Urinary bladder (tissue), 4 donors: ENCODE results near the gene LRRC3. TPM values are rescaled to one million over a fixed set of nuclear protein-coding genes. Genes with fewer than 3 reads are reported as not detected.

Experiments
- DNase-seq: peaks from one replicate; pipeline ENCODE4 v3.0.0-alpha.2; 2015; ENCODE audit errors: extremely low spot score
- H3K27ac ChIP-seq: one replicate; pipeline ENCODE4 v1.5.1; 2013; ENCODE audit warnings: low read depth, mild to moderate bottlenecking, moderate library complexity
- H3K36me3 ChIP-seq: one replicate; pipeline ENCODE4 v1.6.1; 2013; ENCODE audit warnings: mild to moderate bottlenecking, moderate library complexity; ENCODE audit not compliant: insufficient read depth
- H3K4me1 ChIP-seq: one replicate; pipeline ENCODE4 v1.6.1; 2013; ENCODE audit warnings: mild to moderate bottlenecking, moderate library complexity; ENCODE audit not compliant: insufficient read depth
- H3K4me3 ChIP-seq: one replicate; pipeline ENCODE4 v1.5.1; 2013; ENCODE audit warnings: low read depth, low read length
- WGBS: extraction: QIAGEN DNeasy Blood & Tissue Kit; methylation state at CpG from one replicate; pipeline ENCODE4 v1.1.7; 2013; 5-methylcytosine and 5-hydroxymethylcytosine counted together
- polyA plus RNA-seq: library from polyadenylated mRNA; stranded (reverse); fragments of 200-250 nt; gene quantifications from one replicate; pipeline ENCODE4 v1.2.3, GENCODE V29; 2013
- total RNA-seq: library from RNA; depleted of rRNA; stranded (reverse); fragments of >200 nt; gene quantifications from one replicate; pipeline ENCODE4 v1.2.3, GENCODE V29; 2014
- donor health status: healthy with polysubstance abuse.
- donor health status: healthy.

LRRC3 gene
- total and polyA plus RNA-seq, 2 donors = 1.5 to 4.1 TPM

- DNase-seq = no peak
- H3K4me1 ChIP-seq = no peaks in the 10 kb centered on the region
- no peaks in the 10 kb centered on the region for H3K36me3 ChIP-seq
- no peak overlapping the region for H3K4me3 ChIP-seq
- 59% methylated on average over 3 of the region's 3 CpGs for WGBS
- H3K27ac ChIP-seq = no peak overlapping the region
Observed at GRCh38 chr21:44428281-44428960, 26.9 kb upstream of the LRRC3 start.

DNA sequence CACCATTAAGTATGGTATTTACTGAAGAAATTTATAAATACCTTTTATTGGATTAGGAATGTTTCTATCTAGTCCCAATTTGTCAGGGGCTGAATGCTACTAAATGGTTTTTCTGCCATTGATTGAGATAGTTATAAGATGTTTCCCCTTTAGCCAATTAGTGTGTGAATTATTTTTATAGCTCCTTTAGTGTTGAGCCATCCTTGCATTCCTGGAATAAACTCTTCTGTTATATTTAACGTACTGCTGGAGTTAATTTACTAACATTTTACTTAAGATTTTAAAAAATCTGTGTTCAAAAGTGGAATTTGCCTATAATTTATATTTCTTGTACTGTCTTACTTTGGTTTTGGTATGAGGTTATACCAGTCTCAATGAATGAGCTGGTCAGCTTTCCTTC lies 25.4 kb upstream of the LRRC3 start:
- 74% methylated on average over 1 of the region's 1 CpG for WGBS
- no peak overlapping the region for H3K4me3 ChIP-seq
- H3K36me3 ChIP-seq = no peaks in the 10 kb centered on the region
- no peak for DNase-seq
- no peak overlapping the region for H3K27ac ChIP-seq
- no peaks in the 10 kb centered on the region for H3K4me1 ChIP-seq

- 82% methylated on average over 4 of the region's 4 CpGs for WGBS
Observed at GRCh38 chr21:44431300-44431699, 24.0 kb upstream of the LRRC3 start.

DNA sequence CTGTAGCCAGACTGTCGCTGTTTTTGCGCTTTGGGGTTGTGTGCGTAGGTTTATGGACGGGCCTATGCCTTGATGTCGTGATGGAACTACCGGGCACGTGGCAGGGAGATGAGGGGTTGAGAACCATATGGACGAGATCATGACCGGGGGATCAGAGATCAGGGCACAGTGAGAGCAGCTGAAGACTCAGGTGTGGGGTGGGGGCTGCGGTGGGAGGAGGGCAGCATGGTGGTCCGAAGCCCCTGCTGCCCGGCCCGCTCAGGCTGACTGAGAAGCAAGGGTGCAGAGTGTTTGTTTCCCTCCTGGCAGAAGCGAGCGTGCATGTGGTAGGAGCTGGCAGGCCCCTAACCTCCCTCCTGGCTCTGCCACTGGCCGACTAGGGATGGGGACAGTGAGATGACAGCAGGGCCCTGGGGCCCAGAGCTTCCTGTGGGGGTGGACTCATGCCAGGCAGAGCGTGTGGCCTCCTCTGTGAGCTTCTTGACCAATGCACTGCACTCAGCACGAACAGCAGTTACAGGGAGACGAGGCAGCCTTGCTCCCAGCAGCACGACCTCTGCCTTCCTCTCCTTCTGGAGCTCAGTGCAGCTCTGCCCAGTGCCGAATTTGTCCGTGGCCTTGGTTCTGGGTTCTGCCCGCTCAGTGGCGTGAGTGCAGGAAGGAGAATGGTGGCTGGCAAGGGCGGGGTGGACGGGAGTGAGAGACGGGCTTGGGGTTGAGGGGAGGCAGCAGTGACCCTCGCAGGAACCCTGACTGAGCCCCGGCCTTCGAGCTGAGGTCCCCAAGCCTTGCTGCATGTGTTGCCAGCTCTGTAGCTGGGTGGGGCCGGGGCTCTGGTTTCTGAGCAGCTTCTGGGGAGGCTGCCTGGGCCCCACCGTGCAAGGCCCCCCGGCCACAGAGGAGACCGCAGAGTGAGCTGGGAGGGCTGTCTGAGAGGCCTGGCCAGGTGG lies 22.2 kb upstream of the LRRC3 start:
- no peak for DNase-seq
- WGBS = 84% methylated on average over 34 of the region's 34 CpGs

More at GRCh38 chr21:44431300-44431699, 24.0 kb upstream of the LRRC3 start:
- H3K36me3 ChIP-seq = no peaks in the 10 kb centered on the region
- DNase-seq = no peak
- H3K4me1 ChIP-seq = no peaks in the 10 kb centered on the region
- no peak overlapping the region for H3K27ac ChIP-seq
- no peak overlapping the region for H3K4me3 ChIP-seq

DNA sequence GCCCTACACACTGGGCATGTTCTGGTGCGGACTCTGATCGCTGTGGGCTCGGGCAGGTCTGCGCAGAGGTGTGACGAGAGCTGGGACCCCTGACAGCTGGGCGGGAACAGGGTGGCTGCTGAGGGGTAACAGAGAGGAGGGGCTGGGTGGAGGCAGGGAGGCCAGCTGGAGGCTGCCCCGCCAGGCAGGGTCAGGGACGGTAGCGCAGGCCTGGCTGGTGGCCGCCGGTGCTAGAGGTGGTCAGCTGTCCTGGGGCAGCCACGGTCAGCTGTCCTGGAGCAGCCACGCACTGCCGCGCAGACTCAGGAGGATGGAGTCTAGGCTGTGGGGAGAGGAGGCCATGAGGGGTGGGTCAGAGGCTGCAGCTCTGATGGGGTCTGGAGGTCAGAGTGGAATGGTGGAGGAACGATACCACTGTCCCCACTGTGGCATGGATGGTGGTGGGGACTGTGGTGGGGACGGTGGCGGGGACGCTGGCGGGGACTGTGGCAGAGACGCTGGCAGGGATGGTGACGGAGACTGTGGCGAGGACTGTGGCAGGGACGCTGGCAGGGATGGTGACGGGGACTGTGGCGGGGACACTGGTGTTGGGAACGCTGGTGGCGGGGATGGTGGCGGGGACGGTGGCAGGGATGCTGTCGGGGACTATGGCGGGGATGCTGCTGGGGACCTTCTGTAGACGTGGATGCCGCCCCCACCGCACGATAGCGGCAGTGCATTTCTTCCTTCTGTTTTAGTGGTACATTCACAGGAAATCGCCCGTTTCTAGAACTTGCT lies 21.3 kb upstream of the LRRC3 start:
- Histone ChIP-seq H3K4me1 (no peaks in the 10 kb centered on the region), H3K36me3 (no peaks in the 10 kb centered on the region), H3K4me3 (no peak overlapping the region), H3K27ac (no peak overlapping the region)
- DNase-seq = no peak
- 92% methylated on average over 39 of the region's 39 CpGs for WGBS

More for the DNA sequence above, 22.2 kb upstream of the LRRC3 start:
- H3K27ac ChIP-seq = no peak overlapping the region
- no peaks in the 10 kb centered on the region for H3K36me3 ChIP-seq
- no peak overlapping the region for H3K4me3 ChIP-seq
- H3K4me1 ChIP-seq = no peaks in the 10 kb centered on the region

- WGBS = 66% methylated on average over 13 of the region's 13 CpGs
- Histone ChIP-seq H3K36me3 (no peaks in the 10 kb centered on the region), H3K4me1 (no peaks in the 10 kb centered on the region), H3K4me3 (no peak overlapping the region), H3K27ac (no peak overlapping the region)
- DNase-seq = no peak
Observed at GRCh38 chr21:44434568-44434925, 20.8 kb upstream of the LRRC3 start.

DNA sequence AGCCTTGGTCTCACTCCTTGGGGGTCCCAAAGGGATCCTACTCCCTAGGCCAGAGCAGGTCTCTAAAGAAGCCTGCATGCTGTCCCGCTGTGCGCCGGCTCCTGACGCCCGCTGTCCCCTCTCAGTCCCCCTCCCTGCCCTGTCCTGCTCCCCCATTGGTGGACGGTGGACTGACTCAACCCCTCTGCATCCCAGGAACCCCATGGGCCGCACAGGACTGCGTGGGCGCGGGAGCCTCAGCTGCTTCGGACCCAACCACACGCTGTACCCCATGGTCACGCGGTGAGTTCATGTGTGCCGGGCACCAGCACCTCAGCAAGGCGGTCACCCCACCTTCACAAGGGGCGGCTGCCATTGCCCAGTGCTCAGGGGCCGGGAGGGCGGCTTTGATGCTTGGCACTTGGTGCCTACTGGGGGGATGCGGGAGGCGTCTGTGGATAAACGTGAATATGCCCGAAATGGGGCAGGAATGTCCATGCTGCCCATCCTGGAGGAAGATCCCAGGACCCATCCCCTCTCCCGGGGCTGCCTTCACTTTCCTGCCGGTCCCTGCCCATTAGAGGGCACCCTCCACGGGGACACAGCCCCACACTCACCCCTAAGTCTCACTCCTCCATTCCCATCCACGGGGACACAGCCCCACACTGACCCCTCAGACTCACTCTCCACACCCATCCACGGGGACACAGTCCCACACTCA lies 20.2 kb upstream of the LRRC3 start:
- WGBS = 85% methylated on average over 28 of the region's 28 CpGs
- Histone ChIP-seq H3K4me1 (no peaks in the 10 kb centered on the region), H3K36me3 (no peaks in the 10 kb centered on the region)

GRCh38 chr21:44436111-44436611 lies 19.1 kb upstream of the LRRC3 start:
- Histone ChIP-seq H3K36me3 (no peaks in the 10 kb centered on the region), H3K4me1 (no peaks in the 10 kb centered on the region), H3K4me3 (no peak overlapping the region), H3K27ac (no peak overlapping the region)
- 91% methylated on average over 13 of the region's 13 CpGs for WGBS
- no peak for DNase-seq

More for the DNA sequence above, 20.2 kb upstream of the LRRC3 start:
- H3K4me3 ChIP-seq = no peak overlapping the region
- H3K27ac ChIP-seq = no peak overlapping the region
- no peak for DNase-seq

- H3K4me3 ChIP-seq = no peak overlapping the region
- H3K27ac ChIP-seq = no peak overlapping the region
- 83% methylated on average over 18 of the region's 18 CpGs for WGBS
- DNase-seq = no peak
- H3K4me1 ChIP-seq = no peaks in the 10 kb centered on the region
- no peaks in the 10 kb centered on the region for H3K36me3 ChIP-seq
Observed at GRCh38 chr21:44436958-44437357, 18.4 kb upstream of the LRRC3 start.

DNA sequence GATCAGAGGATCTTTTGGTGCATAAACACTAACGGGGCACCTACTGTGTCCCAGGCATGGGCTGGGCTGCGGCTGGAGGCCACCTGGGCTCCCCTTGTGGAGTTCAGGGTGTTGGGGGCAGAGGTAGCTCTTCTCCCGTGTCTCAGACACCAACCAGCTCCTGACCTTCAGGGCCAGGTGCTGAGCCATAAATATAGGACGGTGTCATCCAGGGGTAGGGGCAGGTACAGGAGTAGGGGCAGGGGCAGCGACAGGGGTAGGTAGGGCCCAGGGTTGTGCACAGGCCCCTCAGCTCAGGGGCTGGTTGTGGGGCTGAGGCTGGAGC lies 18.0 kb upstream of the LRRC3 start:
- no peaks in the 10 kb centered on the region for H3K4me1 ChIP-seq
- DNase-seq = no peak
- WGBS = 87% methylated on average over 5 of the region's 5 CpGs
- H3K27ac ChIP-seq = no peak overlapping the region
- no peak overlapping the region for H3K4me3 ChIP-seq
- no peaks in the 10 kb centered on the region for H3K36me3 ChIP-seq

GRCh38 chr21:44437696-44438431 lies 17.4 kb upstream of the LRRC3 start:
- DNase-seq = no peak
- Histone ChIP-seq H3K36me3 (no peaks in the 10 kb centered on the region), H3K4me3 (no peak overlapping the region), H3K4me1 (no peaks in the 10 kb centered on the region), H3K27ac (no peak overlapping the region)
- WGBS = 89% methylated on average over 19 of the region's 19 CpGs

DNA sequence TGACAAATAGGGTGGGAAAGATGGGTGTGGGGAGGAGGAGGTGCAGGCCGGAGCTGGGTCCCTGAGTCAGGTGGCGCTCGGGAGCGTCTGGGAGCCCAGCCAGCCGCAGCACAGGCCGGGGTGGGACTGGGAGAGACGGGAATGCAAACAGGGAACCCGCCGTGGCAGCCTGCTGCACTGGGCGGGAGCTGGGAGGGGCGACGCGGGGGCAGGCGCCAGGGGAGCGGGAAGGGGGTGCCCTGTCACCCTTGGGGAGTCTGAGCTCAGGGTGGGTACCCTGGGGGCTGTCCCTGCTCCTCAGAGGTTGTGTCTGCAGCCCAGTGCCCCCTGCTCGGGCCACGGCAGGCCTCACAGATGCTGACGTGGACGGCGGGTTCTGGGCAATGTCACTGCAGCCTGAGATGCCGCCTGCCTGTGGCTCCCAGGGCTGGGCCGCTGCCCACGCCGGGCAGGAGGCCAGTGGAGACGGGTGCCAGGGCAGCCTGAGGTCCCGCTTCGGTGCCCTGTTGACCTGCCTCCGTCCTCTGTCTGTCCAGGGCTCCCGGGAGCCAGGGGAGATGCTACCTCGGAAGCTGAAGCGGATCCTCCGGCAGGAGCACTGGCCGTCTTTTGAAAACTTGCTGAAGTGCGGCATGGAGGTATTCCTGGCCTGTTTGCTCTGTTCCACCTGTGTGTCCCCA lies 16.6 kb upstream of the LRRC3 start:
- Histone ChIP-seq H3K4me3 (no peak overlapping the region), H3K36me3 (no peaks in the 10 kb centered on the region), H3K27ac (no peak overlapping the region), H3K4me1 (no peaks in the 10 kb centered on the region)
- WGBS = 52% methylated on average over 34 of the region's 34 CpGs
- DNase-seq = no peak
